A375 (cell line): Measurements from ENCODE around the gene CTNNAL1. TPM values are rescaled to one million over a fixed set of nuclear protein-coding genes. Genes with fewer than 3 reads are reported as not detected.

ENCODE experiments used
- small RNA-seq: library from RNA; depleted of rRNA; stranded (forward); fragments of <200 nt; gene quantifications from one replicate; pipeline ENCODE3, GENCODE V24; 2014
- total RNA-seq: library from RNA; depleted of rRNA; stranded (reverse); fragments of >200 nt; shearing (Covaris generic); gene quantifications from 2 replicates; pipeline ENCODE4 v1.2.3, GENCODE V29; 2014; rRNA removed

Gene CTNNAL1, protein sequence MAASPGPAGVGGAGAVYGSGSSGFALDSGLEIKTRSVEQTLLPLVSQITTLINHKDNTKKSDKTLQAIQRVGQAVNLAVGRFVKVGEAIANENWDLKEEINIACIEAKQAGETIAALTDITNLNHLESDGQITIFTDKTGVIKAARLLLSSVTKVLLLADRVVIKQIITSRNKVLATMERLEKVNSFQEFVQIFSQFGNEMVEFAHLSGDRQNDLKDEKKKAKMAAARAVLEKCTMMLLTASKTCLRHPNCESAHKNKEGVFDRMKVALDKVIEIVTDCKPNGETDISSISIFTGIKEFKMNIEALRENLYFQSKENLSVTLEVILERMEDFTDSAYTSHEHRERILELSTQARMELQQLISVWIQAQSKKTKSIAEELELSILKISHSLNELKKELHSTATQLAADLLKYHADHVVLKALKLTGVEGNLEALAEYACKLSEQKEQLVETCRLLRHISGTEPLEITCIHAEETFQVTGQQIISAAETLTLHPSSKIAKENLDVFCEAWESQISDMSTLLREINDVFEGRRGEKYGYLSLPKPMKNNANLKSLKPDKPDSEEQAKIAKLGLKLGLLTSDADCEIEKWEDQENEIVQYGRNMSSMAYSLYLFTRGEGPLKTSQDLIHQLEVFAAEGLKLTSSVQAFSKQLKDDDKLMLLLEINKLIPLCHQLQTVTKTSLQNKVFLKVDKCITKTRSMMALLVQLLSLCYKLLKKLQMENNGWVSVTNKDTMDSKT
- total RNA-seq, result 72.3 and 74.8 TPM in 2 replicates

DNA sequence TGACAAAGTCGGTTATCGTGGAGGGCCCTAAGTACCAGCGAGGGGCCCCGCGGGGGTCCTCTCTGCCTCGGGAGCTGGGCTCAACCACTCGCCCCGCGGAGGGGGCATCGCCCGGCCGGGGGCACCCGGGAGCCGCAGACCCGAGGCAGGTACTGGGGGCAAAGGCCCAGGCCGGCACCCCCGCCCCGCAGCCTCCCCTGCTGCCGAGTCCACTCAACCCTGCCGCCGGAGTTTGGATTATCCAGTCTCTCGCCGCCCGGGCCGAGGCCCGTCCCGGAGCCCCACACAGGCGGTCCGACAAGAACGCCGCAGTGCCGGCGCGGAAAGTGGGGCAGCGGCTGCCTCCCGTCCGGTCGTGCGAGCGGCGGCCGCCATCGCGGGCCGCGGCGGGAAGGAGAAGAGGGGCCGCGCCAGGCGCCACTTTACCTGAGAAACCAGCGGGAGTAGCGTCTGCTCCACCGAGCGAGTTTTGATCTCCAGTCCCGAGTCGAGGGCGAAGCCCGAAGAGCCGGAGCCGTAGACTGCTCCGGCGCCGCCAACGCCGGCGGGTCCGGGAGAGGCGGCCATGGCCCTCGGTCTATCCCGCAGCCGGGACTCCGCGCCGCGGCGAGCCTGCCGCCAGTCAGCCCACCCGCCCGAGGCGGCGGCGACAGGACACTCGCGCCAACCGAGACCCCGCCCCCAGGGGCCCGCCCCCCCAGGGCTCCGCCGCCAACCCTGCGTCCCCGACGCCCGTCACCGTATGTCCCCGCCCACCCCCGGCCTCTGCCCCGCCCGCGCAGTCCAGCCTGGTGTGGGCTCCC is at the start of gene CTNNAL1:
CTNNAL1 (minus strand) TSS at position 624 of the 803 bp plus-strand sequence; CDS start at position 567, 57 bp downstream.

DNA sequence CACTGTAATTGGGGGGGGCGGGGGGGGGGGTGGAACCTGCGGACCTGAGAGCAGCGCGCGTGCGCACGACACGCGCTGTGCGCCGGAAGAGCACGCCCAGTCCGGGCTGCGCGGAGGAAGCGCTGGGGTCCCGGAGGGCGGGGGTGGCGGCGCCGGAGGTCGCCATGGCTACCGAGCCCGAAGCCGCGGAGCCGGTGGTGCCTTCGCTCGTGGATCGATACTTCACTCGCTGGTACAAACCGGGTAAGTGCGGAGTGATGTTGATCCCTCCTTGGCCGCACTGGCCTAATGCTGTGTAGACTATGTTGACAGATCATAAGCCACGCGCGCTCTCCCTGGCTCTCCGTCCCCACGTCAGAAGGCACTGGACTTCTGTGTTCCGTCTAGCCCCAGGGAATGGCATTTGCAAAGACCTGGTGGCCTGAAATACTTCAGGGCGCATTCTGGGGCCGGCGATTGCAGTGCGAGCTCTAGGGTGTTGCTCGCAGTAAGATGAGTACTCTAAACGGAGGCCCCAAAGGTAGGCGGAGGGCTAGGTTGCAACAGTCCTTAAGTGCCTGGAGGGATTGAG is 78.9 kb downstream of the CTNNAL1 start, which contains the start of gene ABITRAM:
ABITRAM (plus strand) TSS at position 78 of the 571 bp plus-strand sequence; CDS start at position 165, 87 bp downstream.

DNA sequence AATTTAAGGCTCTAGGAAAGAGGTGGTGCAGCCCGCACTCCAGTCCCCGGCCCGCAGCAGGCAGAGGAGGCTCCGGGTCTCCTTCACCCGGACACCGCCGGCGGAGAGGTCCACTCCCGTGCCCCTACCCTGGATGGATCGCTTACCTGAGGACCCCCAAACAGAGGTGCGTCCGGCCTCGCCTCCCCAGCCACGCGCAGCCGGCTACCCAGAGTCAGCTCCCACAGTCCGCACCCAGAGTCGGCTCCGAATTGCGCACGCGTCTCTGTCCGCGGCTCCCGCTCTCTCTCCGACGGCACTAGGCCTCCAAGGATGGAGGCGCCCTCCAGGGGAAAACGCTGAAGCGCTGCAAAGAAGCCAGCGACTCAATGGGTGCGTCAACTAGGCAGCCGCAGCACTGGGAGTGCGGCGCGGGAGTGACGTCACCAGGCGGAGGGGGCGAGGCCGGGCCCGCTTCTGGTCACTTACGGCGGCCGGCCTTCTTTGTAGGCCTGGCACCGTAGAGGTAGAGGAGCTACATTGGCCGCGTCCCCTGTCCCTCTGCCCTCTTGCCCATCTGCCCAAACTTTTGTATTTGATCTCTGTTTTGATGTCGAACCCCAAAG is 79.5 kb downstream of the CTNNAL1 start, which contains the start of gene ELP1:
ELP1 (minus strand) TSS at position 407 of the 605 bp plus-strand sequence. CDS start 2,978 bp downstream, outside the sequence.

Small RNA genes within 50 kb of the gene (small RNA-seq; reads per million reads assigned to genes)
- gene MIR32, result 0.21 reads per million
- not detected for gene RF00019

Other genes starting within 250 kb of the CTNNAL1 start
- gene ACTL7B, start 157.5 kb downstream of the CTNNAL1 start, total RNA-seq, result not detected in 2 replicates
- gene ACTL7A, start 151.2 kb downstream of the CTNNAL1 start, total RNA-seq, result not detected in 2 replicates
- 30.9 and 45.4 TPM in 2 replicates for gene ELP1, start 79.4 kb downstream of the CTNNAL1 start, total RNA-seq
- gene ABITRAM, start 79.1 kb downstream of the CTNNAL1 start, total RNA-seq, result 10.1 and 10.3 TPM in 2 replicates
- 17.6 and 19.0 TPM in 2 replicates for gene TMEM245, start 106.4 kb upstream of the CTNNAL1 start, total RNA-seq
- gene FRRS1L, start 153.8 kb upstream of the CTNNAL1 start, total RNA-seq, result not detected in 2 replicates